ENCODE results near the gene ATG16L2.

ATG16L2 gene

DNA sequence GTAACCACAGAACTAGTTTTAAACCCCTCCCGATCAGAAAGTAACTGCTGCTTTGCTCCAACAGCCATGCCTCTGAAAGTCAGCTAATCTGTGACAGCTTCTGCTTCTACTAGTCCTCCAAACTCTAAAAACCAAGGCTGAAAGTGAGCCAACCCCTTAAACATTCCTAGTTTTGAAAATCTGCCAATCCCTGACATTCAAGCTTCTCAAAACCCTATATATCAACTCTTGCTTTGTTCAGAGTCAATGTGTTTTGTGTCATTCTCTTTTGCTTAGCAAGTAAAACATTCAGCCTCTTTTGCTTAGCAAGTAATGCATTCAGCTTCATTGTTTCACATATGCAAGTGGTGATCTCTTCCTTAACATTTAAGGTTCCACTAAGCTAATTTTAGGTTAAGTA, 56.9 kb downstream of the ATG16L2 start:
- TF ChIP-seq ZFX (IDR thresholded peaks at IDR 0.05; ENCODE audit: borderline replicate concordance), result no peak

DNA sequence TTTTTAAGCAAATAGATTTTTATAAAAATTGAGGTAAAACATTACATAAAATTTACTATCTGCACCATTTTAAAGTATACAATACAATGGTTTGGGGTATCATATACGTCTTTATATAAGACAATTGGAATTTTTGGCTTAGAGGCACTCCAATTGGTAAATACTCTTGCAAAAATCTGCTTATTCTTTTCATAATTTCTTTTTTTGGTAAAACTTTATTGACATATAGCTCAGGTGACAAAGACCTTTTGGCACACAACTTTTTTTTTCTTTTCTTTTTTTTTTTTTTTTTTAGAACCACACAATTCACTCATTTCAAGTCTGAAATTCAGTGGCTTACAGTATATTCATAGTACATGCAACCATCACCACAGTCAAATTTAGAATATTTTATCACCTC, 57.8 kb downstream of the ATG16L2 start:
- no peak overlapping the region for H3K27ac ChIP-seq
- TF ChIP-seq CTCF (IDR thresholded peaks at IDR 0.05), result no peak
- no peak for TF ChIP-seq ZFX (IDR thresholded peaks at IDR 0.05; ENCODE audit: borderline replicate concordance)

More for the DNA sequence above, 56.9 kb downstream of the ATG16L2 start:
- no peak overlapping the region for H3K27ac ChIP-seq

DNA sequence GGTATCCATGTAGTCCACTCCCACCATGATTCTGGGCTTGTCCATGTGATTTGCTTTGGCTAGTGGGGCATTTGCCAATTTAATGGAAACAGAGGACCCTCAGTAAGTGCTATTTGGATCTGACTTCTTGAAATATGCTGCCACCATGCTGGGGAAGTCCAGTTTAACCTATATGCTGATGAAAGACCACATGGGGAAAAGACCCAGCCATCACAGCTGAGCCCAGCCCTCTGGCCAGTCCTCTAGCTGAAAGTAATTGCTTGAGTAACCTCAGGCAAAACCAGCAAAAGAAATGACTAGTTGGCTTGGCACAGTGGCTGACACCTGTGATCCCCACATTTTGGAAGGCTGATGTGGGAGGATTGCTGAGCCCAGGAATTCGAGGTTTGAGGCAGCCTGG, 61.5 kb downstream of the ATG16L2 start:
- TF ChIP-seq CTCF (IDR thresholded peaks at IDR 0.05), result no peak
- TF ChIP-seq ZFX (IDR thresholded peaks at IDR 0.05; ENCODE audit: borderline replicate concordance), result no peak
- no peak overlapping the region for H3K27ac ChIP-seq

- TF ChIP-seq ZFX (IDR thresholded peaks at IDR 0.05; ENCODE audit: borderline replicate concordance) (no peak), CTCF (IDR thresholded peaks at IDR 0.05) (no peak)
- H3K27ac ChIP-seq, result no peak overlapping the region
Measured at GRCh38 chr11:72876147-72876546, 61.9 kb downstream of the ATG16L2 start.

Measured in 22Rv1 (cell line).